Measurements from ENCODE around the gene TMTC2.

GRCh38 chr12:82746668-82747067, 60.0 kb downstream of the TMTC2 start:
- TF ChIP-seq EZH2phosphoT487 (IDR thresholded peaks at IDR 0.05; ENCODE audit: low read depth) (no peak), CTCF (IDR thresholded peaks at IDR 0.05; ENCODE audit: low read depth, low read length) (no peak)
